ENCODE data around the gene PCYT1A.

DNA sequence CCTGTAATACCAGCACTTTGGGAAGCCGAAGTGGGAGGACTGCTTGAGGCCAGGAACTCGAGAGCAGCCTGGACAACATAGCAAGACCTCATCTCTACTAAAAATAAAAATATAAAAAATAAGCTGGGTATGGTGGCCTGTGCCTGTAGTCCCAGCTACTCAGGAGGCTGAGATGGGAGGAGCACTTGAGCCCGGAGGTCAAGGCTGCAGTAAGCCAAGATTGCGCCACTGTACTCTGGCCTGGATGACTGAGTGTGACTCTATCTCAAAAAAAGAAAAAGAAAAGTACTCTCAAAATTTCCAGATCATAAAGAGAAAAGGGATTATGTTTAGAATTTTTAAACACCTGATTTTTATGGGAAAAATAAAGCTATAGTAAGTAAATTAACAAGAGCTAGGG lies 47.1 kb downstream of the PCYT1A start:
- TF ChIP-seq EZH2phosphoT487 (IDR thresholded peaks at IDR 0.05; ENCODE audit: borderline replicate concordance, low read length): no peak
- no peak for TF ChIP-seq EZH2 (IDR thresholded peaks at IDR 0.05; ENCODE audit: low read length, unreplicated experiment)
